GM21447 (cell line): ENCODE measurements around the gene TMEM190.
"Not testable (repeated sequence)": the region's sequence is repeated elsewhere in the genome, so short reads cannot be mapped to it uniquely, and the experiment has no call there.

ENCODE experiments used
- ATAC-seq: cut with Tn5 transposase; IDR thresholded peaks from one replicate; pipeline ENCODE4 v1.9.1; 2021; ENCODE audit not compliant: unreplicated experiment

Gene TMEM190

DNA sequence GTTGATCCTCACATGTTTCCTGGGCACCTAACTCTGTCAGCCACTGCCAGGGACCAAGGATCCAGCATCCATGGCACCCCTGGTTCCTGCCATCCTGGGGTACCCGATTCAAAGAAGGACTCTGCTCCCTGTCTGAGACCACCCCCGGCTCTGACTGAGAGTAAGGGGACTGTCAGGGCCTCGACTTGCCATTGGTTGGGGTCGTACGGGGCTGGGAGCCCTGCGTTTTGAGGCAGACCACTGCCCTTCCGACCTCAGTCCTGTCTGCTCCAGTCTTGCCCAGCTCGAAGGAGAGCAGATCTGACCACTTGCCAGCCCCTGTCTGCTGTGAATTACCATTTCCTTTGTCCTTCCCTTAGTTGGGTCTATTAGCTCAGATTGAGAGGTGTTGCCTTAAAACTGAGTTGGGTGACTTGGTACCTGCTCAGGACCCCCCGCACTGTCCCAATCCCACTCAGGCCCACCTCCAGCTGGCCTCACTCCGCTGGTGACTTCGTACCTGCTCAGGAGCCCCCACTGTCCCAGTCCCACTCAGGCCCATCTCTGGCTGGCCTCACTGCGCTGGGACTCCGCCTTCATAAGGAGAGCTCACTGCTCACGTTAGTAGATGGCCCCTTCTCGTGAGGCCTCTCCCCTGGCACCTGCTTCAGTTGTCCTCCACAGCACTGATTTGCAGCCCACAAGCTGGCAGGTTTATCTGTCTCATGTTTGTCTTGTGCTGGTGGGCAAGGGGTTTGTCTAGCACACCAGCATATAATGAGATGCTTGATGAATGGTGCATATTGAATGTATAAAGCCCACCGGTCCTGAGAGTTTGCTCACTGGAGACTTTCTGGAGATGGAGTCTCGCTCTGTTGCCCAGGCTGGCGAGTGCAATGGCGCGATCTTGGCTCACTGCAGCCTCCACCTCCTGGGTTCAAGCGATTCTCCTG is 13.0 kb downstream of the TMEM190 start:
- ATAC-seq = no peak

DNA sequence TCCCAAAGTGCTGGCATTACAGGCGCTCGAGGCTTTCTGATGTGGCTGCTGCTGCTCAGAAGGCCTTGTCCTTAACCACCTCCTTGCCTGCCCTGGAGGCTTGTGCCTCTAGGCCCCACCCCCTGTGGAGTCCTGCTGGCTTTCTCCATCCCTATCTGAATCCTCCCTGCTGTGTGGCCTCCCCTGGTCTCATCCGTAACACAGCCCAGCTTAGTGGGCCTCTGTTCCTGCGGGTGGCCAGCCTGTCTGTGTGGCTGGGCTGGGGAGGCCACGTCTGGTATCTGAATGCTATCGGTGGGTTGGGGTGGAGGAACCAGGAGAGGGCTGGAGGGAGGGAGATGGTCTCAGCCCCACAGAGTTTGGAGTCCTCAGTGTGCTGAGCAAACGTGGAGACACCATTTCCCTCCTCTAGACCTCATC is 13.8 kb downstream of the TMEM190 start:
- ATAC-seq = no peak

DNA sequence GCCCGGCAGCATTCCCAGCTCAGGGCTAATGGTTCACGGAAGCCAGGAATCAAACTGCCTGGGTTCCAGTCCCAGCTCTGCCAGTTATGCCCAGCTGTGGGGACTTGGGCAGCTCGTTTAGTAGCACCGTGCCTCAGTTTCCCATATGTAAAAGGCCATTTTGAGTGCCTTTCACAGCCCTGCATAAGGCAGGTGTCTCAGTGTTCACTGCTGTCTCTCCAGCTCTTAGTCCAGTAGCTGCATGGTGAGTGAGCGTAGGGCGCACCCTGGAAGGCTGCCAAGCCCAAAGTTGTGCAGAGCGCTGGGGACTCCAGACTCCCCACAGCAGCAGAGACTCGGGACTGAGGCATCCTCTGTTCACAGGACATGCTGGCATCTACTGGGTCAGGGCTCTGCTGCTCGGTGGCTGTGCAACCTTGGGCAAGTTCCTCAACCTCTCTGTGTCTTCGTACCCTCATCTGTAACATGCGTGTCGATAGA is 14.6 kb downstream of the TMEM190 start:
- no peak for ATAC-seq

DNA sequence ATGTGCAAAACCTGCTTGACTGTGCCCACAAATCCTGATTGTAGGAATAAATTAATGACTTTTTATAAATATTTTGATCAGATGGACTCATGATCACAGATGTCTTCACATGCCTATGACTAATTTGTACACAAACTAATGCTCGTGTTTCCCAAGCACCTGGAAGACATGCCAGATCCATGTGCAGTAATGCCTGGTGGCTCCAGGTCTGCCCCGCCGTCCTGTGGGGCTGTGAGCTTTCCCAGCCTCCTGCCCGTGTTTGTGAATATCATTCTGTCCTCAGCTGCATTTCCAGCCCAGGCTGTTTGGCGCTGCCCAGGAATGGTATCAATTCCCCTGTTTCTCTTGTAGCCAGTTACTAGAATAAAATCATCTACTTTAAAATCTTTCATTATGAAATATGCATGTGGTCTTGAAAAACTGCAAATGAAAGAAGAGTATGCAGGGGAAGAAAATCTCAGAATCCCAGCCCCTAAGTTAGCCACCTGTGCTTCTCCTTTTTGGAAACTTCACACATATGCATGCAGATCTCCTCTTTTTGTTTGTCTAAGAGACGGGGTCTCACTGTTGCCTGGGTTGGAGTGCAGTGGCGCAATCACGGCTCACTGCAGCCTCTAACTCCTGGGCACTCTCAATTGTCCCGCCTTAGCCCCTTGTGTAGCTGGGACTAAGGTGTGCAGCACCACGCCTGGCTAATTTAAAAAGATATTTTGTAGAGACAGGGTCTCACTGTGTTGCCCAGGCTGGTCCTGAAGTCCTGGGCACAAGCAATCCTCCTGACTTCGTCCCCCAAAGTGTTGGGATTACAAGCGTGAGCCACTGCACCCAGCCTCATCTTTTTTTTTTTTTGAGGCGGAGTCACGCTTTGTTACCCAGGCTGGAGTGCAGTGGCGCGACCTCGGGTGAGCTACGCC is 15.3 kb downstream of the TMEM190 start:
- ATAC-seq = no peak

DNA sequence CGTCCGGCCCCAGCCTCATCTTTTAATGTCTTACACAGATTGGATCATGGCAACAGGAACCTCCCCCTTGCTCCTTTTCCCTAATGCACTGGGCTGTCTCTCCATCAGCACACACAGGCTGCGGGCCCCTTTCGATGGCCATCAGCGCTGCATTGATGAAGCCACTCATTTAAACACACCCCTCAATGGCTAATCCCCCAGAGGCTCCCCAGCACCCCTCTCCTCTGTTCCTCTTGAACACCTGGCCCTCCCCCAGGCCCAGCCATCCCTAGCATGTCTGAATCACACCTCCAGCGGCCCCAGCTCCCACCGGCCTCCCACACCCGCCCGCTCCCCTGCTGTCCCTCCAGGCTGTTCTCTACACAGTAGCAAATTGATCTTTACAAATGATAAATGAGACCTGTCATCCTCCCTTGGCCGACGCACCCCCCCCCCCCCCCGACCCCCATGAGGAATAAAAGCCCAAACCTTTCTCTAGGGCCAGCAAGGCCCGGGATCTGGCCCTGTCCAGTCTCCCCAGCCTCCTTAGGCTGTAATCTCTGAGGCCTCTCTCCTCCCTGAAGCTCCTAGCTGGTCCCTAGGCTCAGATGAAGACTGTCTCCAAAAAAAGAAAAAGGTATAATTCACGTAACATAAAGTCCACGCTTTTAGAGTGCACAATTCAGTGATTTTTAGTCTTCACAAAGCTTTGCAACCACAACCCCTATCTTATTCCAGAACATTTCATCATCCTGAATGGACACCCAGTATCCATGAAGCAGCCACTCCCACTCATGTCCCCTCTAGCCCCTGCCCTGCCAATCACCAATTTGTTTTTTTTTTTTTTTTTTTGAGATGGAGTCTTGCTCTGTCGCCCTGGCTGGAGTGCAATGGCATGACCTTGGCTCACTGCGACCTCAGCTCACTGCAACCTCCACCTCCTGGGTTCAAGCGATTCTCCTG is 16.5 kb downstream of the TMEM190 start:
- ATAC-seq = no peak

- ATAC-seq = no peak
These were observed 21.7 kb downstream of the TMEM190 start for GRCh38 chr19:55398200-55398925.

DNA sequence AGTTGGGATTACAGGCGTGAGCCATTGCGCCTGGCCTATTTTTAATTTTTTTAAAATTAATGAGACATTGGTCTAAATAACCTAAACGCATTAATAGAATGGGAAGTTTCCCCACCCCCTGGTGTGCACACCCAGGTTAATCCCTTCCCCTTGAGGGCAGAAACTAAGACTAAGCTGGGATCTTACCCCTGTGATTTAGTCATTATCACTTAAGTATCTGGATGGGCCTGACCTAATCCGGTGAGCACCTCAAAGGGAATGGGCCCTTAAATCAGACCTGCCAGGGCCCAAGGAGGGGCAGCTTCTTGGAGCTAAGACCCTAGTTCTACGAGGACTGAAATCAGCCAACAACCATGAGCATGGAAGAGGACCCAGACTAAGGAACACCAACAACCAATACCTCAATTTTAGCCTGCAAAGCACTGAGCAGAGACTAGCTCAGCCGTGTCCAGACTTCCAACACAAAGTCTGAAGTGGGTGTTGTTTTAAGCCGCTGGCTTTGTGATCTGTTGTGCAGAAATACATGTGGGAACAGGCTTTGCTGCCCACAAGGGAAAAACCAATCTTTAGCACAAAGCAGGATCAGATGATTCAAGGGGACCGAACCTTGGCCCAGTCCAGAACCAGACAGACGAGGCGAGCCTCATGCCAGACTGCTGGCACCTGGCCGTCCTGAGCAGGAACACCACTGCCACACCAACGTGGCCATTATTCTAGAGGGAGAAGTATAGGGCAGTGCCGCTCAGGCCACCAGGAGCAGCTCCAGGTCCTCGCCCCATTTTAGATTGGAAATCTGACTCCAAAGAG is 23.9 kb downstream of the TMEM190 start:
- no peak for ATAC-seq

DNA sequence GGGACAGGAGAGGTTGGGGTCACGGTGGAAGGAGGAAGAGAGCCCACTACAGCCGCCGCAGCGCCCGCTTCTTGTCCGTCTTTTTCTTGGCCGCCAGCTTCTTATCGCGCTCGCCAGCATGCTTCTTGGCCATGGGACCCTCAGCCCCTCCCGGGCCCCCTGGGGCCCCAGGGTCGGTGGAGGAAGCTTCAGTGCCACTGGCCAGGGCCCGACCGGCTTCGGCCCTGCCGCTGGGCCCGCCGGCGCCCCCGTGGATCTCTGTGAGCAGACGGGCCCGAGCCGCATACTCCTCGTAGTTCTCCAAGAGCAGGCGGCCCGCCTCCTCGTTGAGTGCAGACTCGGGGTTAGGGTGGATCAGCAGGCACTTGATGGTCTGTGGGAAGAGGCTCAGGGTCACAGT is 24.8 kb downstream of the TMEM190 start:
- not testable (repeated sequence) for ATAC-seq

DNA sequence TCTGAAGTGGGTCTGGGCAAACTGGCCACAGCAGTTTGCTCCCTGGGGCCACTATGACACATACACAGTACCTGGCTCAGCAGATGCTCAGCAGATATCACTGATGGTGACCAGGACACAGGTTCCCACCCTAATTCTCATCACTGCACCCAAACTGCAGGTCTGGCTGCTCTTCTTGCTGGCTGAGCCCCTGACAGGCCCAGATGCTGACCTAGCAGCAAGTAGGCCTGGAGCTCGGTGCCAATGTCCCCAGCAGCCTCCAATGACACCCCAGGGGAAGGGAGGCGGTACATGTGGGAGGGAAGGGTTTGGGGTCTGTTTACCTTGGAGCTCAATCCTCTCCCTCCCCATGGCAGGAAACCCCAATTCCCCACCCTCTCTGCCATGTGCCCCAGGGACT is 25.9 kb downstream of the TMEM190 start:
- ATAC-seq = no peak

- ATAC-seq = no peak
These were observed 29.0 kb downstream of the TMEM190 start for GRCh38 chr19:55405638-55406037.

DNA sequence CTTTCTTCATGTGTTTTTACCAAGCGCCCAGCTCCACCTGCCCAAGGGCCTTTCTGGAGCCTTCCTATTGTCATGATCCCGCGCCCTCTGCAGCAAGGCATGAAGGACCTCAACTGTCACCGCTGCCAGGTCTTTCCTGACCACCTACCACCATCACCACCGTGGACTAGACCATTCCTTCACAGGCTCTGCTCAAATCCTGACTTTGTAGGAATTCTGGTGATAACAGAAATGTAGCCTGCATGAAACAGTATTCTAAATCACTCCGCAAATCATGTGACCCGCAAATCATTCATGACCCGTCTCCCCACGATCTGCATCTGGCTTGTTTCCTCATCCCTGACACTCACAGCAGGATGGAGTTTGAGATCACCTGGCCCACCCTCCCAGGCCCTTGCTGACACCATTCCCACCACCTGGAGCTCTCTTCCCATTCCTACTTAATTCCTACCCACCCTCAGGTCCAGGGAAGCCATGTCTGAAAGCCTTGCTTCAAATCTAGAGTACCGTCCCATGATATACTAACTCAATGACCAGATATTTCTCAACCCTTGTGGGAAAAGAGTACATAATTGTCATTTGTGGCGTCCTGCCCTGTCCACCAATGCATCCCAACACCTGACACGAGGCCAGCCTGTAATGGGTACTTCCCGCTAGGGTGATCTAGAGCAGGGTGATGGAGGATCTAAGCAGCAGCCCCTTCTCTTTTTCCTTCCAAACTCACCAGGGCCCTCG is 29.6 kb downstream of the TMEM190 start:
- no peak for ATAC-seq

DNA sequence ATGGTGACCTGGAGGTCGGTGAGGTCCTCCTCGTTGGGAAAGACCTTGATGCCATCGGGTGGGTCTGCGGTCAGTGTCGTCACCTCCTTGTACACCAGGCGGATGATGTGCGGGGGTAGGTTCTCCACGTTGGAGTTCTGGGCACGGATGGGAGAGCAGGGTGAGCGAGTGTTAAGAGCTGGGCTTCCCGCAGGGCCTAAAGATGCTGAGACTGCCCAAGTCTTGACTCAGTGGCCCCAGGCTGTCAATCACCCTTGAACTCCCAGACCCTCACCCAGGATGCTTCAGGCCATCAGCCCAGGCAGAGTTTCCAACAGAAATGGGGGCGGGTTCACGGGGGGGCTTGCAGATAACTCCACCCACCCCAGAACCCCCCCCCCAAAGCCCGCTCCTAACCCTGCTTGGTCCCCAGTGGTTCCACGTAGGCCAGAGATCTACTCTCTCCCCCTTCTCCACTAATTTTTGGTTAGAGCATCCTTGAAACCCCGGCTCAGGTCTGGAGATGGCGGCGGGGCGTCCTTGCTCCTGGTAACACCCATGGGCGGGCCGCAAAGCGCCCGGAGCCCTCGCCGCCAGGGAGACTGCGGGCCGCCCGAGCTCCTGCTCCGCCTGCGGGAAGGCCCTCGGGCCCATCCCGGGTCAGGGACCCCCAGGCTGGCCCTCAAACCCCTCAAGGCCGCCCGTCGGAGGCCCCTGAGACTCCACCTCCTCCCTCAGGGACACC is 30.4 kb downstream of the TMEM190 start:
- ATAC-seq = peak; percentile 4

DNA sequence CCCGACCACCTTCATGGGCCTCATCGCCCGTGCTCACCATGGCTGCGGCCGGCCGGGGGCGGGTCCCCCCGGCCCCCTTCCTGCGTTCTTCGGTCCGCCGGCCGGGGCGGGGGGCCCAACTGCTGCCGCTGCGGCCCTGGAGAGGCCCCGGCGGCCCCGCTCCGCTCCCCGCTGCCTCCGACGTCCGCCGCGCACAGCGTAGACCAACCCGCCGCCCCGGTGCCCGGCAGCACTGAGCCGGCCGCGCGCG is 30.8 kb downstream of the TMEM190 start, which contains the start of gene UBE2S:
Gene UBE2S (minus strand): TSS at position 239 of the 250 bp plus-strand sequence. CDS start 199 bp downstream, at position 40.
- ATAC-seq = not testable (repeated sequence)

DNA sequence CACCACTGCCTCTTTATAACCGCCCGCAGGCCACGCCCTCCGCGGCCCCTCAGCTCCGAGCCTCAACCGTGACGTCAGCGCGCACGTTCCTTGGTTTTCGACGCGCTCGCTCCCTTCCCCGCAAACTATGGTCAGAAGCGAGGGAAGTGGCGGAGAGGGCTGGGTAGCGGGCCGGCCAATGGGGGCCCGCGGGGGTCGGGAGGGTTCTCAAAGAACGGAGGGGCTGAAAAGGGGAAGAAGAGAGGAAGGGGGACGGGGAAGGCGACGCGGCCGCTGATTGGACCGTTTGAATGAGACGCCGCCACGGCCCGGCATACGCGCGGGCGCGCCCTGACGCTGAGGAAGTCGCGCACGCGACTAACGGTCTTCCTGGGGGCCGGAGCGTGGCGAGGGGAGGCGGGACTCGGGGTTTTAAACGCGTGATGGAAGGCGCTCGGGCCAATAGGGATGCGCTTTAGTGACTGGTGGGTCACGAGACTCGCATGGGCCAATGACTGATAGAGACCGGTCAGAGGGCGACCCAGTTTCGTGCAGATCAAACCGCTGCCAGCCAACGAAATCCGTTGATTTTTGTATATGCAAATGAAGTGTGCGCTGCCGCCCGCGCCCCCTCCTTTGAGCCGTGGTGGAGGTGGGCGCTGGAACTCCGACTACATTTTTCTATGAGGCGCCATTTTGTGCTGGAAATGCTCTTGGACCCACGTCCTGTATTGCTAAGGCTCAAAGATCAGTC is 31.3 kb downstream of the TMEM190 start:
- ATAC-seq = peak; percentile 85

DNA sequence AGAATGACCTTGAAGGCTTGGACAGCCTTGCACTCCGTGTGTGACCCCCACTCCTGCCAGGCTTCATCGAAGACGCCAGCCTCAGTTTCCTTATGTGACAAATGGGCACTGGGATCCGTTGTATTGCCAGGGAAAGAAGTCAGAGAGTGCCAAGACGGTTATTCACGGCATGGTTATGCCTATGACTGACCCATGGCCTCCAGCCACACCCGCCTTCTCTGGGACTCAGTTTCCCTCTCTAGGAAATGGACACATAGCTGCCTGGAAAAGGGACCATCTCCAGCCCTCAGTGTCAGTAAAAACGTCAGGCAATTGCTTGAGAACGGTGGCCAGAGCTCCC is 31.9 kb downstream of the TMEM190 start:
- ATAC-seq = no peak

DNA sequence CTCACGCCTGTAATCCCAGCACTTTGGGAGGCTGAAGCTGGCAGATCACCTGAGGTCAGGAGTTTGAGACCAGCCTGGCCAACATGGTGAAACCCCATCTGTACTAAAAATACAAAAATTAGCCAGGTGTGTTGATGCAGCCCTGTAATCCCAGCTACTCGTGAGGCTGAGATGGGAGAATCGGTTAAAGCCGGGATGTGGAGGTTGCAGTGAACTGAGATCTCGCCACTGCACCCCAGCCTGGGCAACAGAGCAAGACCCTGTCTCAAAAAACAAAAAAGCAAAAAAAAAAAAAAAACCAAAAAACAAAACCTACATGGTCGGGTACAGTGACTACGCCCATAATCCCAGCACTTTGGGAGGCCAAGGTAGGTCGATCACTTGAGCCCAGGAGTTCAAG is 32.6 kb downstream of the TMEM190 start:
- ATAC-seq = not testable (repeated sequence)

DNA sequence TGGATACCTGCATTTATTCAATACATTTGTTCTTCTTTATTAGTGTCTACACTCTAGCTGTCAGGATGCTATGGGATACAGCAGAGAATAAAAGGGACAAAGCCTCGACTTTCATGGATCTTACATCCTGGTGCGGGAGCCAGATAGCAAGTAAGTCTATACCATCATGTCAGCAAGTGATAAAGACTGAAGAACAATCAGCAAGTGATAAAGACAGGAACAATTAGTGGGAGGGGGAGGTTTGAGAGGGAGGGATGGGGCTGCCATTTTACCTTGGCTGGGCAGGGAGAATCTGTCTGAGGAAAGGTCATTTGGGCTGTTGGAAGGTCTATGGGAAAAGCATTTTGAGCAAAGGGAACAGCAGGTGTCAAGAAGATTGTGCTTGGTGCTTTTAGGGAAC is 33.5 kb downstream of the TMEM190 start:
- no peak for ATAC-seq
